GM12874 (cell line): Measurements from ENCODE around the gene DPY19L2.

Experiments
- TF ChIP-seq, protein P1 (sequence below): IDR thresholded peaks from 2 replicates; pipeline ENCODE4 v1.5.1; 2011; ENCODE audit warnings: low read depth, mild to moderate bottlenecking, control low read depth, low read length, moderate library complexity; ENCODE audit not compliant: insufficient read depth

Gene DPY19L2

DNA sequence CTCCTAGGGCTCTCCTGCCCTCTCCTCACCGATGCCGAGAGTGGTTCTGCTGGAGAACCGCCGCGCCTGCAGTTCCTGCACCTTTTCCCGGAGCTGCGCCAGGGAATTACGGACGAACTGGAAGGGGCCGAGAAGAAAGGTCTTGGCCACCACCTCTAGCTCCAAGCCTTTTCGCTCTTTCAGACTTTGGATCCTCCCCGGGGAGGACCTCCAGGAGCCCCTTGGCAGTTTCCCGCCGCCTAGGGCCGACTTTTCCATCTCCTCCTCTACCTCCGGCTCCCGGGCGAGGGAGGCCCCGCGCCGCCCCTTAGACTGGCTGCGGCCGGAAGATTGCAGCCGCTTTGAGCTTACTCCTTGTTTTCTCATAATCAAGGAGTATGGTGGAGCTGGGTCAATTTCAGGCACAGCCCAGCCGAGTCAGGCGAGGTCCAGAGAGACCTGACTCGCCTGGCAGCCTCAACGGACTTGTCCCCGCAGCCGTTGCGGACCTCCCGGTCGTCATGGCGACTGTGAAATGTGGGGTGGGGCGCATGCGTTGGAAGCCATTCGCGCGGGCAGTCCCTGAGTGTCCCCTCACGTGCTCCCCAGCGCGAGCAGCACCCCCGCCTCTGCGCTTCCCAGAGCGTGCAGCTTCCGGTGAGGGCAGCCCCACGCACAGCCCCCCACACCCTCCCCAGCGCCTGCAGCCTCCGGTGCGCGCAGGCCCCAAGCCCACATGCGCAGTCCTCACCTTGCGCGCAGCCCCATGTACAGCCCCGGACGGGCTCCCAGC, at the start of gene DPY19L2:
DPY19L2 (minus strand) TSS at position 466 of the 772 bp plus-strand sequence; CDS start at position 366, 100 bp downstream.
- TF ChIP-seq, protein P1, sequence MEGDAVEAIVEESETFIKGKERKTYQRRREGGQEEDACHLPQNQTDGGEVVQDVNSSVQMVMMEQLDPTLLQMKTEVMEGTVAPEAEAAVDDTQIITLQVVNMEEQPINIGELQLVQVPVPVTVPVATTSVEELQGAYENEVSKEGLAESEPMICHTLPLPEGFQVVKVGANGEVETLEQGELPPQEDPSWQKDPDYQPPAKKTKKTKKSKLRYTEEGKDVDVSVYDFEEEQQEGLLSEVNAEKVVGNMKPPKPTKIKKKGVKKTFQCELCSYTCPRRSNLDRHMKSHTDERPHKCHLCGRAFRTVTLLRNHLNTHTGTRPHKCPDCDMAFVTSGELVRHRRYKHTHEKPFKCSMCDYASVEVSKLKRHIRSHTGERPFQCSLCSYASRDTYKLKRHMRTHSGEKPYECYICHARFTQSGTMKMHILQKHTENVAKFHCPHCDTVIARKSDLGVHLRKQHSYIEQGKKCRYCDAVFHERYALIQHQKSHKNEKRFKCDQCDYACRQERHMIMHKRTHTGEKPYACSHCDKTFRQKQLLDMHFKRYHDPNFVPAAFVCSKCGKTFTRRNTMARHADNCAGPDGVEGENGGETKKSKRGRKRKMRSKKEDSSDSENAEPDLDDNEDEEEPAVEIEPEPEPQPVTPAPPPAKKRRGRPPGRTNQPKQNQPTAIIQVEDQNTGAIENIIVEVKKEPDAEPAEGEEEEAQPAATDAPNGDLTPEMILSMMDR = no peak

- TF ChIP-seq, protein P1 = no peak
Observed at GRCh38 chr12:63706336-63706735, 38.0 kb upstream of the DPY19L2 start.

DNA sequence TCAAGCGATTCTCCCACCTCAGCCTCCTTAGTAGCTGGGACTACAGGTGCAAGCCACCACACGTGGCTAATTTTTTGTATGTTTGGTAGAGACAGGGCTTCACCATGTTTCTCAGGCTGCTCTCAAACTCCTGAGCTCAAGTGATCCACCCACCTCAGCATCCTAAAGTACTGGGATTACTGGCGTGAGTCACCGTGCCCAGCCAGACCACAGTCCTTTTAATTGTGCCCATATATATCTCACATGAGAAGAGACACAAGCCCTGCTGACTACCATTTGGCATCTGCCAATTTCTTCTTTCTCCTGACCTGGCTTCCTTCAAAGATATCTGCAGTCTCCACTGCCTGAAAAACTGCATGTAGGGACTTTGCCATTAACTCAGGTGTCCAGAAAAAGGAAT, 142.5 kb downstream of the DPY19L2 start:
- TF ChIP-seq, protein P1 = no peak

- TF ChIP-seq, protein P1 = no peak
Observed at GRCh38 chr12:63521706-63522105, 146.6 kb downstream of the DPY19L2 start.
